OCI-LY7 (cell line): ENCODE results near the gene NPFF. TPM values are rescaled to one million over a fixed set of nuclear protein-coding genes. Genes with fewer than 3 reads are reported as not detected.

Experiments
- BruUV-seq: library from RNA; stranded (reverse); fragments of 400-500 nt; replicated peaks from 2 replicates; lab custom pipeline; 2021; lab: Mats Ljungman, UMichigan
- CTCF ChIA-PET: fragments of 300-600 bp; sonication (Branson Sonifier 250); formaldehyde crosslinking; loops from one replicate; lab custom pipeline; 2022; ENCODE audit warnings: antibody characterized with exemption; ENCODE audit not compliant: unreplicated experiment; lab: Charles Lee
- POLR2A ChIA-PET: fragments of 300-600 bp; sonication (Branson Sonifier 250); formaldehyde crosslinking; loops from one replicate; lab custom pipeline; 2022; ENCODE audit warnings: antibody characterized with exemption; lab: Charles Lee
- DNase-seq: peaks from one replicate; pipeline ENCODE4 v3.0.0-alpha.2; 2015; ENCODE audit warnings: low spot score
- H2AFZ ChIP-seq: fragments of 200-600 bp; sonication (generic), shearing (Covaris generic); 2 replicates; pipeline ENCODE4 v1.6.1; 2014; ENCODE audit warnings: mild to moderate bottlenecking, antibody characterized with exemption, low read length, moderate library complexity
- H3K27ac ChIP-seq: fragments of 200-600 bp; sonication (generic); 2 replicates; pipeline ENCODE4 v1.5.1; 2014; ENCODE audit warnings: mixed run types, low read depth, mild to moderate bottlenecking, moderate library complexity, low read length, inconsistent platforms; ENCODE audit not compliant: poor library complexity, severe bottlenecking
- H3K36me3 ChIP-seq: fragments of 200-600 bp; sonication (generic); 2 replicates; pipeline ENCODE4 v1.6.1; 2014; ENCODE audit warnings: mild to moderate bottlenecking, antibody characterized with exemption, low read length, moderate library complexity, mixed read lengths; ENCODE audit not compliant: insufficient read depth
- H3K4me1 ChIP-seq: fragments of 200-600 bp; sonication (generic); 2 replicates; pipeline ENCODE4 v1.5.1; 2014; ENCODE audit warnings: mild to moderate bottlenecking, low read length; ENCODE audit not compliant: insufficient read depth, poor library complexity, severe bottlenecking
- H3K4me2 ChIP-seq: fragments of 200-600 bp; sonication (generic); 2 replicates; pipeline ENCODE4 v1.6.1; 2014; ENCODE audit warnings: mild to moderate bottlenecking, low read length
- H3K4me3 ChIP-seq: fragments of 200-600 bp; sonication (generic); 2 replicates; pipeline ENCODE4 v1.5.1; 2014; ENCODE audit warnings: mild to moderate bottlenecking, low read depth, low read length; ENCODE audit not compliant: poor library complexity, severe bottlenecking
- H3K79me2 ChIP-seq: fragments of 200-600 bp; sonication (generic); 2 replicates; pipeline ENCODE4 v1.6.1; 2016; ENCODE audit warnings: low read depth, mild to moderate bottlenecking, low read length, moderate library complexity, mixed read lengths; ENCODE audit not compliant: insufficient read depth
- H3K9me2 ChIP-seq: fragments of 200-600 bp; sonication (generic); 2 replicates; pipeline ENCODE4 v1.6.1; 2016; ENCODE audit warnings: mild to moderate bottlenecking, low read length, mixed read lengths; ENCODE audit not compliant: insufficient read depth
- H3K9me3 ChIP-seq: fragments of 200-600 bp; sonication (generic); 2 replicates; pipeline ENCODE4 v1.6.1; 2014; ENCODE audit warnings: mild to moderate bottlenecking, mixed run types, low read length, mixed read lengths
- H4K20me1 ChIP-seq: fragments of 200-600 bp; sonication (generic); 2 replicates; pipeline ENCODE4 v1.6.1; 2014; ENCODE audit warnings: mild to moderate bottlenecking, antibody characterized with exemption, low read length, moderate library complexity, mixed read lengths; ENCODE audit not compliant: insufficient read depth
- EZH2phosphoT487 ChIP-seq: fragments of 200-600 bp; sonication (generic); IDR thresholded peaks from 2 replicates; pipeline ENCODE4 v1.6.1; 2018; ENCODE audit warnings: low read depth, borderline replicate concordance, mild to moderate bottlenecking, mixed run types, antibody characterized with exemption, low read length, moderate library complexity, mixed read lengths
- intact Hi-C: fragments of 100-400 bp; cut with micrococcal nuclease; formaldehyde crosslinking; loops from one replicate; pipeline ENCODE4 v1.10.0; 2022; ENCODE audit not compliant: unreplicated experiment
- total RNA-seq, 2 experiments: library from RNA; depleted of rRNA in 1 of 2; stranded (reverse); fragments of >200 nt in 1 of 2; shearing (Covaris generic) in 1 of 2; gene quantifications; 2 replicates each; pipeline ENCODE4 v1.2.3, GENCODE V29; 2014 to 2022
- TF ChIP-seq, protein P1 (sequence below): fragments of 200-600 bp; sonication (generic); conservative IDR thresholded peaks from 2 replicates; pipeline ENCODE4 v1.5.1; 2014; ENCODE audit warnings: mild to moderate bottlenecking, antibody characterized with exemption, low read length, moderate library complexity, mixed read lengths

NPFF gene
- total RNA-seq, 2 experiments from 2014 or later: not detected

DNA sequence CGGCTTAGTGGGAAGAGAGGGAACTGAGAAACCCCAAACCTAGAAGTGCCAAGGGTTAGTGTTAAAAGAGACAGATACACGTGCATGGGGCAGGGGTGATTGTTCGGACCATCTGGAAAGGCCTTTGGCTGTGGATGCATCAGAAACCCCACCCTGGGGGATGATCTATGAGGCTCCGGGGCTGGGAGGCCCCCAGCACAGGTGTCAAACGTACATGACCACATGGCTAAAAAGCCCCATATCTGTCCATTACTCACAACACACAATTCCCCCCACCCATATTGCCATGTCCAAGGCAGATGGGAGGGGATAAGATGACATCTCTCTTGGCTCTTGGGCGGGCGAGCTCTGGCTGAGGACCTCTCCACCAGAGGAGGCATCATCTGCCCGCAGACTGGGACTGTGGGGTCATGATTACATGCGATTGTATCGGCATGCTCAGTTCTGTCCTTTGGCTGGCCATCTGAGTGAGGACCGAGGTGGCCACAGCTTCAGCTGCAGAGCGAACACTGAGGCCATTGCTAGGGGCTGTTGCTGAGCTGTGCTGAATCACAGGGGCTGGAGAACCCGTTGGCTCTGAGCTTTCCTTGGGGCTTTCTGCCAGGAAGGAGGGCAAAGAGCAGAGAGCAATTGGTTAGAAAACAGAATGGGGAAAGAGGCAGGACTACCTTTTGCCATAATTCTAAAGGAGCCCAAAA lies 9.6 kb upstream of the NPFF start:
- BruUV-seq: no TSS peak
- POLR2A ChIA-PET: interaction anchor here (1.0 kb wide), 1 partner anchor 20 kb away, joined by 3 read pairs; no protein-coding TSS in a partner anchor
- H3K36me3 ChIP-seq: peaks cover 32% of the 10 kb centered on the region

DNA sequence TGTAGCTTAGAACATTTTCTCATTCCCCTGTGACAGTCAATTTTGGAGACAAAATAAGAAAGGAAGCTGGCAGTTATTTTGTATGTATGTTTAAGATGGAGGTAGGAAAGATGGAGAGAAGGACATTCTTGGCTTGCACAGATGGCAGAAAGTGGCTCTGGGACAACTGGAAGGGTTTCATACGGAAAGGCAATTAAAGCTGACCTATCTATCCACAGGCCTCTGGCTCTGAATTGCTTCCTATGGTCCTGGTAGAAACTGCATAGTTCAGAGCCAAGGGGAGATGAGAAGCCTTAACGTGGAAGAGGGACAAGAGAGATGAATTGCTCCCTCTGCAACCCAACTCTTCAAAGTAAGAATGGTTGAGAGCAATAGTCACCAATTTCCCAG lies 8.0 kb upstream of the NPFF start:
- Histone ChIP-seq H3K4me2 (no peak overlapping the region), H2AFZ (no peak overlapping the region), H3K4me1 (no peaks in the 10 kb centered on the region), H3K27ac (no peak overlapping the region), H3K36me3 (peaks cover 18% of the 10 kb centered on the region), H4K20me1 (no peaks in the 10 kb centered on the region), H3K79me2 (no peaks in the 10 kb centered on the region), H3K9me2 (no peaks in the 10 kb centered on the region), H3K4me3 (no peak overlapping the region), H3K9me3 (no peaks in the 10 kb centered on the region)
- BruUV-seq: no TSS peak
- TF ChIP-seq EZH2phosphoT487: no peak
- TF ChIP-seq, protein P1, sequence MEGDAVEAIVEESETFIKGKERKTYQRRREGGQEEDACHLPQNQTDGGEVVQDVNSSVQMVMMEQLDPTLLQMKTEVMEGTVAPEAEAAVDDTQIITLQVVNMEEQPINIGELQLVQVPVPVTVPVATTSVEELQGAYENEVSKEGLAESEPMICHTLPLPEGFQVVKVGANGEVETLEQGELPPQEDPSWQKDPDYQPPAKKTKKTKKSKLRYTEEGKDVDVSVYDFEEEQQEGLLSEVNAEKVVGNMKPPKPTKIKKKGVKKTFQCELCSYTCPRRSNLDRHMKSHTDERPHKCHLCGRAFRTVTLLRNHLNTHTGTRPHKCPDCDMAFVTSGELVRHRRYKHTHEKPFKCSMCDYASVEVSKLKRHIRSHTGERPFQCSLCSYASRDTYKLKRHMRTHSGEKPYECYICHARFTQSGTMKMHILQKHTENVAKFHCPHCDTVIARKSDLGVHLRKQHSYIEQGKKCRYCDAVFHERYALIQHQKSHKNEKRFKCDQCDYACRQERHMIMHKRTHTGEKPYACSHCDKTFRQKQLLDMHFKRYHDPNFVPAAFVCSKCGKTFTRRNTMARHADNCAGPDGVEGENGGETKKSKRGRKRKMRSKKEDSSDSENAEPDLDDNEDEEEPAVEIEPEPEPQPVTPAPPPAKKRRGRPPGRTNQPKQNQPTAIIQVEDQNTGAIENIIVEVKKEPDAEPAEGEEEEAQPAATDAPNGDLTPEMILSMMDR: no peak
- ChIA-PET POLR2A (interaction anchor here (0.5 to 1.1 kb wide), 3 partner anchors 9 to 16 kb away, joined by 3 to 5 read pairs (median 4); partner anchors contain the start of gene TARBP2), CTCF (no interaction called here)
- intact Hi-C loops: no loop called here
- no peak for DNase-seq

More for the DNA sequence above, 9.6 kb upstream of the NPFF start:
- H3K4me3 ChIP-seq: no peak overlapping the region
- CTCF ChIA-PET: no interaction called here
- H3K4me2 ChIP-seq: no peak overlapping the region
- no peaks in the 10 kb centered on the region for H4K20me1 ChIP-seq
- no peaks in the 10 kb centered on the region for H3K9me3 ChIP-seq
- TF ChIP-seq, protein P1: no peak
- TF ChIP-seq EZH2phosphoT487: no peak
- no peaks in the 10 kb centered on the region for H3K9me2 ChIP-seq
- no peak overlapping the region for H2AFZ ChIP-seq
- H3K4me1 ChIP-seq: no peaks in the 10 kb centered on the region
- no peaks in the 10 kb centered on the region for H3K79me2 ChIP-seq
- no peak for DNase-seq
- intact Hi-C loops: no loop called here
- H3K27ac ChIP-seq: no peak overlapping the region
